ENCODE measurements around the gene FGF6. TPM values are rescaled to one million over a fixed set of nuclear protein-coding genes. Genes with fewer than 3 reads are reported as not detected.

Gene FGF6
- total RNA-seq, 1 donor from 2014 or later, result not detected

GRCh38 chr12:4489556-4489955, 43.9 kb upstream of the FGF6 start:
- Histone ChIP-seq H3K4me3 (ENCODE audit: insufficient read depth, low read depth, low read length) (no peak overlapping the region), H3K4me1 (ENCODE audit: insufficient read depth, low read length) (no peaks in the 10 kb centered on the region), H3K9ac (ENCODE audit: low read length) (no peak overlapping the region), H4K20me1 (ENCODE audit: insufficient read depth, low read length) (no peaks in the 10 kb centered on the region), H3K27ac (ENCODE audit: low read depth, low read length) (no peak overlapping the region), H3K79me2 (ENCODE audit: insufficient read depth, low read length) (no peaks in the 10 kb centered on the region), H3K4me2 (ENCODE audit: low read length) (no peak overlapping the region), H3K27me3 (ENCODE audit: insufficient read depth, low read length) (no peaks in the 10 kb centered on the region), H3K36me3 (ENCODE audit: insufficient read depth, low read length) (peaks cover 15% of the 10 kb centered on the region), H2AFZ (ENCODE audit: low read depth, low read length) (no peak overlapping the region), H3K9me3 (ENCODE audit: insufficient read depth, low read depth, low read length) (no peaks in the 10 kb centered on the region)
- TF ChIP-seq EZH2 (IDR thresholded peaks at IDR 0.05; ENCODE audit: insufficient read depth, low read length) (no peak), CTCF (IDR thresholded peaks at IDR 0.05; ENCODE audit: insufficient read depth, low read depth, low read length) (no peak)
- Mint-ChIP-seq H3K27me3 (ENCODE audit: low read depth, unreplicated experiment) (no peaks in the 10 kb centered on the region), H3K36me3 (ENCODE audit: low read depth, unreplicated experiment) (peaks cover 2% of the 10 kb centered on the region), H3K4me3 (ENCODE audit: unreplicated experiment) (no peak overlapping the region), H3K4me1 (ENCODE audit: low read depth, unreplicated experiment) (no peaks in the 10 kb centered on the region), H3K27ac (ENCODE audit: unreplicated experiment) (no peak overlapping the region), H3K9me3 (ENCODE audit: unreplicated experiment) (no peaks in the 10 kb centered on the region)
- no peak for DNase-seq (ENCODE audit: low read depth)
- FAIRE-seq, result no peak

- FAIRE-seq (no peak), DNase-seq (ENCODE audit: low read depth) (no peak)
- Mint-ChIP-seq H3K4me3 (ENCODE audit: unreplicated experiment) (no peak overlapping the region), H3K4me1 (ENCODE audit: low read depth, unreplicated experiment) (no peaks in the 10 kb centered on the region), H3K27me3 (ENCODE audit: low read depth, unreplicated experiment) (no peaks in the 10 kb centered on the region), H3K36me3 (ENCODE audit: low read depth, unreplicated experiment) (peaks cover 2% of the 10 kb centered on the region), H3K9me3 (ENCODE audit: unreplicated experiment) (no peaks in the 10 kb centered on the region), H3K27ac (ENCODE audit: unreplicated experiment) (no peak overlapping the region)
- Histone ChIP-seq H4K20me1 (ENCODE audit: insufficient read depth, low read length) (no peaks in the 10 kb centered on the region), H3K79me2 (ENCODE audit: insufficient read depth, low read length) (no peaks in the 10 kb centered on the region), H3K4me3 (ENCODE audit: insufficient read depth, low read depth, low read length) (no peak overlapping the region), H2AFZ (ENCODE audit: low read depth, low read length) (no peak overlapping the region), H3K27ac (ENCODE audit: low read depth, low read length) (no peak overlapping the region), H3K4me2 (ENCODE audit: low read length) (no peak overlapping the region), H3K27me3 (ENCODE audit: insufficient read depth, low read length) (no peaks in the 10 kb centered on the region), H3K9ac (ENCODE audit: low read length) (no peak overlapping the region), H3K4me1 (ENCODE audit: insufficient read depth, low read length) (no peaks in the 10 kb centered on the region), H3K36me3 (ENCODE audit: insufficient read depth, low read length) (peaks cover 15% of the 10 kb centered on the region), H3K9me3 (ENCODE audit: insufficient read depth, low read depth, low read length) (no peaks in the 10 kb centered on the region)
- TF ChIP-seq EZH2 (IDR thresholded peaks at IDR 0.05; ENCODE audit: insufficient read depth, low read length), result no peak
- no peak for TF ChIP-seq CTCF (IDR thresholded peaks at IDR 0.05; ENCODE audit: insufficient read depth, low read depth, low read length)
Observed at GRCh38 chr12:4486980-4487379, 41.4 kb upstream of the FGF6 start.

- Mint-ChIP-seq H3K9me3 (ENCODE audit: unreplicated experiment) (no peaks in the 10 kb centered on the region), H3K27ac (ENCODE audit: unreplicated experiment) (no peak overlapping the region), H3K36me3 (ENCODE audit: low read depth, unreplicated experiment) (peaks cover 2% of the 10 kb centered on the region), H3K4me3 (ENCODE audit: unreplicated experiment) (no peak overlapping the region), H3K27me3 (ENCODE audit: low read depth, unreplicated experiment) (no peaks in the 10 kb centered on the region), H3K4me1 (ENCODE audit: low read depth, unreplicated experiment) (no peaks in the 10 kb centered on the region)
- no peaks in the 10 kb centered on the region for H4K20me1 ChIP-seq (ENCODE audit: insufficient read depth, low read length)
- H3K79me2 ChIP-seq (ENCODE audit: insufficient read depth, low read length), result no peaks in the 10 kb centered on the region
- H3K36me3 ChIP-seq (ENCODE audit: insufficient read depth, low read length), result peaks cover 15% of the 10 kb centered on the region
- FAIRE-seq, result no peak
- H3K4me3 ChIP-seq (ENCODE audit: insufficient read depth, low read depth, low read length), result no peak overlapping the region
- no peak for TF ChIP-seq CTCF (IDR thresholded peaks at IDR 0.05; ENCODE audit: insufficient read depth, low read depth, low read length)
- no peak for TF ChIP-seq EZH2 (IDR thresholded peaks at IDR 0.05; ENCODE audit: insufficient read depth, low read length)
- H2AFZ ChIP-seq (ENCODE audit: low read depth, low read length), result no peak overlapping the region
- H3K4me1 ChIP-seq (ENCODE audit: insufficient read depth, low read length), result no peaks in the 10 kb centered on the region
- H3K27me3 ChIP-seq (ENCODE audit: insufficient read depth, low read length), result no peaks in the 10 kb centered on the region
- H3K9me3 ChIP-seq (ENCODE audit: insufficient read depth, low read depth, low read length), result no peaks in the 10 kb centered on the region
- no peak overlapping the region for H3K9ac ChIP-seq (ENCODE audit: low read length)
- no peak for DNase-seq (ENCODE audit: low read depth)
- no peak overlapping the region for H3K27ac ChIP-seq (ENCODE audit: low read depth, low read length)
- H3K4me2 ChIP-seq (ENCODE audit: low read length), result no peak overlapping the region
Observed at GRCh38 chr12:4486049-4486699, 40.6 kb upstream of the FGF6 start.
